Thyroid gland (tissue), 4 donors: ENCODE data around the gene MMEL1. TPM values are rescaled to one million over a fixed set of nuclear protein-coding genes. Genes with fewer than 3 reads are reported as not detected.

ENCODE experiments used
- DNase-seq, 2 donors: peaks; one replicate each; pipeline ENCODE4 v3.0.0-alpha.2; 2019
- H3K27ac ChIP-seq, 3 donors: fragments of 200-600 bp; sonication (generic); 1 replicate in 2 of 3; 2 replicates in 1 of 3; pipeline ENCODE4 v1.5.1; 2016 to 2019; ENCODE audit warnings: mild to moderate bottlenecking in 1 of 3, moderate library complexity in 1 of 3
- H3K27me3 ChIP-seq: fragments of 200-600 bp; sonication (generic); one replicate; pipeline ENCODE4 v1.5.1; 2019
- H3K36me3 ChIP-seq, 2 donors: fragments of 200-600 bp; sonication (generic); one replicate each; pipeline ENCODE4 v1.5.1; 2016 to 2019
- H3K4me1 ChIP-seq, 2 donors: fragments of 200-600 bp; sonication (generic); one replicate each; pipeline ENCODE4 v1.5.1; 2017 to 2019
- H3K4me3 ChIP-seq, 3 donors: fragments of 200-600 bp; sonication (generic); replicated peaks in 1 of 3; 1 replicate in 2 of 3; 2 replicates in 1 of 3; pipeline ENCODE4 v1.5.1; 2016; ENCODE audit warnings: mild to moderate bottlenecking in 1 of 3
- H3K9me3 ChIP-seq: fragments of 200-600 bp; sonication (generic); one replicate; pipeline ENCODE4 v1.5.1; 2017
- POLR2A ChIP-seq, 2 donors: fragments of 450-650 bp; IDR thresholded peaks; one replicate each; pipeline ENCODE4 v1.6.1; 2017; ENCODE audit warnings: antibody characterized with exemption in 2 of 2, mild to moderate bottlenecking in 2 of 2, moderate library complexity in 1 of 2
- WGBS, 2 donors: methylation state at CpG; one replicate each; pipeline ENCODE4 v1.1.5; 2017; 5-methylcytosine and 5-hydroxymethylcytosine counted together
- intact Hi-C: fragments of 100-400 bp; cut with DNase I; formaldehyde crosslinking; loops from one replicate; pipeline ENCODE4 v1.15.1; 2023
- total RNA-seq, 4 donors: library from RNA; depleted of rRNA; stranded (reverse); fragments of >200 nt; gene quantifications; one replicate each; pipeline ENCODE4 v1.2.3, GENCODE V29; 2016
- TF ChIP-seq, protein P1 (sequence below), 6 experiments: fragments of 200-600 bp in 3 of 6; fragments of 450-650 bp in 3 of 6; sonication (generic) in 3 of 6; IDR thresholded peaks; one replicate each; pipeline ENCODE4 v1.5.1; 2016 to 2019; ENCODE audit warnings: antibody characterized with exemption in 6 of 6, mild to moderate bottlenecking in 2 of 6, inconsistent platforms in 1 of 6, moderate library complexity in 1 of 6

MMEL1 gene
- total RNA-seq, 4 donors from 2014 or later, result 0.98 to 2.5 (median 2.0) TPM; not detected in 1

DNA sequence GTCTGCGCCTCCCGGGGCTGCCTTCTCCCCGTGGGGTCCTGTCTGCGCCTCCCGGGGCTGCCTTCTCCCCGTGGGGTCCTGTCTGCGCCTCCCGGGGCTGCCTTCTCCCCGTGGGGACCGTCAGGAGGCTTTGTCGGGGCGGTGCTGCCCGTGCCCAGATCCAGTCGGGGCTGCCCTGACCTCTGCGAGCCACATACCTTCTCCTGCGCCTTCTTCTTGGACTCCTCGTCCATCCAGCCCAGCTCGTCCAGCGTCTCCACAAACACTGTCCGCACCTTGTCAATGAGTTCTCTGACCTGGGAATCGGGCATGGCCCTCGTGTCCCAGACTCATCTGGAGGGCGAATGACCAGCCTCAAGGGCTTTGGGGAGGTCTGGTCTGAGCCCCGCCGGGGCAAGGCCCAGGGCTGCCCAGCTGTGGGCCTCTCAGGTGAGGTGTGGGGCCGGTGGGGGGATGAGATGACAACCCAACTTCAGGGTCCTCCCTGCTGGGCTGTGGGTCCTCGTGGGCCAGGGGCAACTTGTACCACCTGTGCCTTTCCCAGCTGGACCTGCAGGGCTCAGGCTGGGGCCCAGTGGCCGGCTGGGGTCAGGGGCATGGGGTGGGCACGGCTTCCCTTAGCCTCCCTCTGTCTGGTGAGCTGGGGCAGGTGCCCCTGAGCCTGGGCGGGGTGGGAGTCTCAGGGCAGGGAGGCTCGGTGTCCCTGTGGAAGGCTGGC, 36.8 kb downstream of the MMEL1 start:
- Histone ChIP-seq H3K9me3 (no peaks in the 10 kb centered on the region), H3K36me3 (no peaks in the 10 kb centered on the region), H3K4me3 (no peak overlapping the region), H3K4me1 (peaks cover 0 to 14% of the 10 kb centered on the region in 2 donors), H3K27me3 (no peaks in the 10 kb centered on the region), H3K27ac (no peak overlapping the region)
- intact Hi-C loops, result no loop called here
- no peak for DNase-seq
- TF ChIP-seq, protein P1, sequence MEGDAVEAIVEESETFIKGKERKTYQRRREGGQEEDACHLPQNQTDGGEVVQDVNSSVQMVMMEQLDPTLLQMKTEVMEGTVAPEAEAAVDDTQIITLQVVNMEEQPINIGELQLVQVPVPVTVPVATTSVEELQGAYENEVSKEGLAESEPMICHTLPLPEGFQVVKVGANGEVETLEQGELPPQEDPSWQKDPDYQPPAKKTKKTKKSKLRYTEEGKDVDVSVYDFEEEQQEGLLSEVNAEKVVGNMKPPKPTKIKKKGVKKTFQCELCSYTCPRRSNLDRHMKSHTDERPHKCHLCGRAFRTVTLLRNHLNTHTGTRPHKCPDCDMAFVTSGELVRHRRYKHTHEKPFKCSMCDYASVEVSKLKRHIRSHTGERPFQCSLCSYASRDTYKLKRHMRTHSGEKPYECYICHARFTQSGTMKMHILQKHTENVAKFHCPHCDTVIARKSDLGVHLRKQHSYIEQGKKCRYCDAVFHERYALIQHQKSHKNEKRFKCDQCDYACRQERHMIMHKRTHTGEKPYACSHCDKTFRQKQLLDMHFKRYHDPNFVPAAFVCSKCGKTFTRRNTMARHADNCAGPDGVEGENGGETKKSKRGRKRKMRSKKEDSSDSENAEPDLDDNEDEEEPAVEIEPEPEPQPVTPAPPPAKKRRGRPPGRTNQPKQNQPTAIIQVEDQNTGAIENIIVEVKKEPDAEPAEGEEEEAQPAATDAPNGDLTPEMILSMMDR (IDR thresholded peaks at IDR 0.05), result no peak
- TF ChIP-seq POLR2A (IDR thresholded peaks at IDR 0.05), result no peak
- WGBS, 2 donors, result 85 to 88% methylated on average over 23 to 29 of the region's 31 CpGs

DNA sequence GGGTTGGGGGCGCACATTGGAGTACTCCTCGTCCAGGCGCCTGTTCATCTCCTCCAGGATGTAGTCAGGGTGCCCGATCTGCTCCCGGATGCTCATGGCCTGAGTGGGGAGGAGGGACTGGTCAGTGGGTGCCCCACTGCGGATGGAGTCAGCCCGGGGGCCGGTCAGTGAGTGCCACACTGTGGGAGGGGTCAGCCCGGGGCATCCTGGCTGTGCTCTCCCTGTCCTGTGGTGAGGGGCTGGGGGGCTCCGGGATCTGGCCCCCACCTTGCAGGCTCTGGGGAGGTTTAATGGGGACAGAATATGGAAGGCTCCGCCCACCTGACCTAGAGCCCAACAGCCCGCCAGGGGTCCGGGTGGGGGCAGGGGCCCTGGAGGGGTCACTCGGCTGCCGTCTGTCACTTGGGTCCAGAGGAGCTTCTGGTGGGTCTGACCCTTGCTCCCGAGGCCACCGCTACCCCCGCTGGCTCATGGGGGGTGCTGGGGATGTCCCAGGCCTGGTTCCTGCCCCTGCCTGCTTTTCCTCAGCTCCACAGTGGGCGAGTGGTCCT, 37.5 kb downstream of the MMEL1 start:
- H3K4me3 ChIP-seq, result no peak overlapping the region
- DNase-seq, result no peak
- intact Hi-C loops, result no loop called here
- 81 to 87% methylated on average over 10 of the region's 19 CpGs for WGBS, 2 donors
- no peak overlapping the region for H3K27ac ChIP-seq
- no peaks in the 10 kb centered on the region for H3K27me3 ChIP-seq
- no peaks in the 10 kb centered on the region for H3K9me3 ChIP-seq
- no peaks in the 10 kb centered on the region for H3K36me3 ChIP-seq
- TF ChIP-seq, protein P1 (IDR thresholded peaks at IDR 0.05), result no peak
- TF ChIP-seq POLR2A (IDR thresholded peaks at IDR 0.05), result no peak
- peaks cover 0 to 14% of the 10 kb centered on the region in 2 donors for H3K4me1 ChIP-seq

DNA sequence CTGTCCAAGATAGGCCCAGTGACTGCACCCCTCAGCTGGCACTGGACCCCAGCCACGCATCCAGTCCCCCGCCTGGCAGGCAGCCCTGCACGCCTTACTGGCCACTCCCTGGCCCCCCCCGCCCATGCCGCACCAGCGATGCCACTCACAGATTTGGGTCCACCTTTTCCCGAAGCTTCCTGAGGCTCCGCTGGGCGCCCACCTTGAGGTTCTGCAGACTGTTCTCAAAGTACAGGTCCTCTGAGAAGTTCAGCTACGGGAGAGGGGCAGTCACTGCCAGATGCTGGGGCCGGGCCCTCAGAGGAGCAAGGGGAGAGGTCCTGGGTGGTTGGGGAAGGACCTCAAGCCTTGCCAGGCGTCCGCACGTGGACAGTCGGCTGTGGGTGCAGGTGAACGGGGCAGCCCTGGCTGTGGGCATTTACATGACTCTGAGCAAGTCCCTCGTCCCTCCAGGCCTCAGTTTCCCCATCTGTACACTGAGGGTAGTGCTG, 38.1 kb downstream of the MMEL1 start:
- TF ChIP-seq POLR2A (IDR thresholded peaks at IDR 0.05), result no peak
- TF ChIP-seq, protein P1 (IDR thresholded peaks at IDR 0.05), result no peak
- no peak overlapping the region for H3K4me3 ChIP-seq
- no peak for DNase-seq
- WGBS, 2 donors, result 91 to 96% methylated on average over 12 of the region's 17 CpGs
- H3K4me1 ChIP-seq, result peaks cover 0 to 14% of the 10 kb centered on the region in 2 donors
- H3K36me3 ChIP-seq, result no peaks in the 10 kb centered on the region
- H3K27ac ChIP-seq, result no peak overlapping the region
- H3K9me3 ChIP-seq, result no peaks in the 10 kb centered on the region
- intact Hi-C loops, result loop anchor here (5.0 kb wide), 1 partner anchor 43 kb away; no protein-coding TSS in a partner anchor
- no peaks in the 10 kb centered on the region for H3K27me3 ChIP-seq

DNA sequence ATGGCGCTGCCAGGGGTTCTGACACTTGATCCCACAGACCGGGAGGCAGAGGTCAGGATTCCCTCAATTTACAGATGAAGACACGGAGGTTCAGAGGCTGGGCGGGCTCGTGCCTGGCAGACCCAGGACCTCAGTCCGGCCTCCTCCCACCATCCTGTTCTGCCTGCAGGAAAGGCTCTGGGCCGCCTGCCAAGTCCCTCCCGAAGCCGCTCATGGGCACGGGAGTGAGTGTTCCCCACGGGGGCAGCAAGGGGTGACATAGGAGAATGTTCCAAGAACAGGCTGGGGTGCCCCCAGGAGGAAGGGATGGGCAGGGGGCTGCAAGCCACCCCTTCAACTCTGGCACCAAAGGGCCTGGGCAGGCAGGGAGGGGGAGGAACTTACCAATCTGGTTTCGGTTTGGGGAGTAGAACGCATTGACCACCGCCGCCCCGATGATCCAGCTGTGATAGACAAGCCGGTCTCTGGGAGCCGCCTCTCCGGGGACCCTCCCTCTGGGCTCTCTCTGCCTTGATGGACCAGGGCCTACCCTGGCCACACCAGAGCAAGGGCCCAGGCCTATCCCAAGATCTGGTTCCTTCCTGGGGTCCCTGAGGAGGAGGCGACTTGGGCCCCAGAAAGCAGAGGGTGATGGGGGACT, 38.7 kb downstream of the MMEL1 start:
- no peak for TF ChIP-seq POLR2A (IDR thresholded peaks at IDR 0.05)
- no peaks in the 10 kb centered on the region for H3K27me3 ChIP-seq
- WGBS, 2 donors, result 27 to 85% methylated on average over 4 to 18 of the region's 20 CpGs
- H3K4me3 ChIP-seq, result peak overlapping the region in 1 of 3 donors; percentile 23
- peak; percentile 87 to 88 for DNase-seq
- no peaks in the 10 kb centered on the region for H3K36me3 ChIP-seq
- intact Hi-C loops, result loop anchor here (5.0 kb wide), 1 partner anchor 43 kb away; no protein-coding TSS in a partner anchor
- H3K9me3 ChIP-seq, result no peaks in the 10 kb centered on the region
- H3K27ac ChIP-seq, result no peak overlapping the region
- H3K4me1 ChIP-seq, result peaks cover 0 to 14% of the 10 kb centered on the region in 2 donors

DNA sequence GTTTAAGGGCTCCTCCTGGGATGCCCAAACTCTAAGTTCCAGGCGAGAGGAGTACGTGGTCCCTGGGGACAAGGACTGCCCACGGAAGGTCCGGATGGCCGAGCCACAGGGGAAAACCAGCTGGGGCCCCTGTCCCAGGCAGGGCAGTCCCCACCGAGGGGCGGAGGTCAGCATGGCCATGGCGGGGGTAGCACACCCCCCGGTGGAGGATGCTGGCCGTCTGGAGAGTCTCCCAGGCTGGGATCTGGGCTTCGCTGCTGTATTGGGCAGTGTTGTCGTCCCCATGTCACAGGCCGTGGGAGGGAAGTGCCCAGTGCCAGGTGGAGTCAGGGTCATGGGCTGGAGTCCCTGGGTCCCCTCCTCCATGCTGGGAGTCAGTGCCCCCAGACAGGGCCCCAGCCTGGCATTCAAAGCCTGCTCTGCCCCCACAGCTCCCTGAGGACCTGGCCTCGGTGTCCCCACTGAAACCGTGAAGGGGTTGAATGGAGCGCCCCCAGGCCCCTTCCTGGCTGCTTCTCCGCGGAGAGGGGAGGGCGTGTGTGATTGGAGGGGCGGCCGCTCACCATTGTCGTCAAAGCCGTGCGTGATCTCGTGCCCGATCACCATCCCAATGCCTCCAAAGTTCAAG, 39.5 kb downstream of the MMEL1 start:
- TF ChIP-seq POLR2A (IDR thresholded peaks at IDR 0.05), result no peak
- TF ChIP-seq, protein P1 (IDR thresholded peaks at IDR 0.05), result no peak
- Histone ChIP-seq H3K27me3 (no peaks in the 10 kb centered on the region), H3K4me3 (no peak overlapping the region), H3K36me3 (no peaks in the 10 kb centered on the region), H3K27ac (no peak overlapping the region), H3K4me1 (peaks cover 0 to 14% of the 10 kb centered on the region in 2 donors), H3K9me3 (no peaks in the 10 kb centered on the region)
- intact Hi-C loops, result loop anchor here (5.0 kb wide), 1 partner anchor 44 kb away; no protein-coding TSS in a partner anchor
- DNase-seq, result peak in 1 of 2 donors; percentile 2
- WGBS, 2 donors, result 70 to 72% methylated on average over 2 to 21 of the region's 26 CpGs
